Activated CD8-positive, alpha-beta memory T cell treated with anti-CD3 and anti-CD28 coated beads, Interleukin-2, amount 50 U/mL, for 48 hours (primary cell): ENCODE data around the gene NKTR.

Source experiments
- DNase-seq: peaks from one replicate; pipeline ENCODE4 v3.0.0-alpha.2; 2020

Gene NKTR

DNA sequence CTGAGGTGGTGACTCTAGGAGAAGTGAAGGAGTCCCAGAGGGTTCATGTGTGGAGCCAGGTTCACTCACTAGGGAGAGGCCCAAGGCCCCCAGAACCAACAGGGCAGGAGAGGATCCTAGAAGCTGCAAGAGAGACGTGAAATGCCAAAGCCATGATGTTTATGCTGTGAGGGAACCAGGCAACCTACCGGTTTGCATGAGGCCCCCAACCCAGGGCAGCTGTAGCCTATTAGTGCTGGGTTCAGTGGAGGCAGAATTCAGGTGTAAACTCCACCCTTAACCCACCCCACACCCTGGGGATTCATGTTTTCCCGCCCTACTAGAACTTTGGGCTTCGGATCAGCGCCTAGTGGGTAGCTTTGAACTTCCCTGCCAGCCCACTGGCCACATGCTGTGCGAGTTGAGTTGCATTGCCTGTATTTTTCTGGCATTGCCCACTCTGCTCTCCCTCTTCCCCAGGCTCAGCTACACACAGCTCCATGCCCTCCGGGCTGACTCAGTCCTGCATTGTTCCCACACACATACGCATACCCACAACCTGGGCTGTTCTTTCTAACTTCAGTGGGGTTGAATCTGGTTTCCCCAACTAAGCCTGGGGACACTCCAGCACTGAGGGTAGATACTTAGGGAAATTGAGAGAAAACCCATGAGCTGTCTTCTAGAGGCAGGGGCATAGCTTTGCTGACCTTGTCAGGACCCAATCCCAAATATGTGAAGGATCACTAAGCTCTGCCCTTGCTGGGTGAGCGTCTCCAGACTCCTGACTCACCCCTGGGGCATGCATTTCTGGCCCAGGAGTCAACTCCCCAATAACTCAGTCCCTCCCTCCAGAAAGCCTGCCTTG lies 51.0 kb downstream of the NKTR start:
- no peak for DNase-seq

DNA sequence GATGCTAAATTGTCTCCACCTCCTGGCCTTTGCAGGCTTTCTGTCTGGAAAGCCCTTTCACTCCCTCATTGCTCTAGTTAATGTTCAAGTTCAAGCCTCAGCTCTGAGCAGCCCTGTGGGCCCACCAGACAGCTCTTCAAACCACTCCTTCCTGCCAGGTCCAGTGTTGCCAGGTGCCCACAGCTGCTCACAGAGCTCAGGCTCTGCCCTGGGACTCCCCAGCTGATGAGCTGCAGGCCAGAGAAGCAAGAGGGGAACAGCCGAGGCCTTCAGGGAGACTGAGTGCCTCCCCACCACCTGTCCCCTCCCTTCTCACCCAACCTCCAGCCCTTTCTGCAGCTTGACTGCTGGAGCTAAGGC lies 51.7 kb downstream of the NKTR start:
- no peak for DNase-seq

- no peak for DNase-seq
Measured at GRCh38 chr3:42652611-42653302, 52.3 kb downstream of the NKTR start.

DNA sequence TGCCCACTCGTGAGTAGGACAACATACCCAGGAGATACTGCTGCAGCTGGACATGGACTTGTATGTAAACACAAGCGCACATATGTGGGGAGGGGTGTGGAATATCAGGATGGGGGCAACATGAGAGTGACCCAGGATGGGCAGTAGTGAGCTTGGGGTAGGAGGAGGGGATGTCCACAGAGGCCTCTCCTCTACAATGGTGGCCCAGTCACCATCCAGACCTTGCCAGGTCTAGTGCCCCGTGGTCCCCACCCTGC lies 52.7 kb downstream of the NKTR start:
- no peak for DNase-seq

GRCh38 chr3:42653560-42654330 lies 53.3 kb downstream of the NKTR start, which contains the start of gene ZBTB47:
TSS of gene ZBTB47 (plus strand) at chr3:42653697. CDS start at chr3:42658356, 4,659 bp downstream.
- peak; percentile 58 for DNase-seq

DNA sequence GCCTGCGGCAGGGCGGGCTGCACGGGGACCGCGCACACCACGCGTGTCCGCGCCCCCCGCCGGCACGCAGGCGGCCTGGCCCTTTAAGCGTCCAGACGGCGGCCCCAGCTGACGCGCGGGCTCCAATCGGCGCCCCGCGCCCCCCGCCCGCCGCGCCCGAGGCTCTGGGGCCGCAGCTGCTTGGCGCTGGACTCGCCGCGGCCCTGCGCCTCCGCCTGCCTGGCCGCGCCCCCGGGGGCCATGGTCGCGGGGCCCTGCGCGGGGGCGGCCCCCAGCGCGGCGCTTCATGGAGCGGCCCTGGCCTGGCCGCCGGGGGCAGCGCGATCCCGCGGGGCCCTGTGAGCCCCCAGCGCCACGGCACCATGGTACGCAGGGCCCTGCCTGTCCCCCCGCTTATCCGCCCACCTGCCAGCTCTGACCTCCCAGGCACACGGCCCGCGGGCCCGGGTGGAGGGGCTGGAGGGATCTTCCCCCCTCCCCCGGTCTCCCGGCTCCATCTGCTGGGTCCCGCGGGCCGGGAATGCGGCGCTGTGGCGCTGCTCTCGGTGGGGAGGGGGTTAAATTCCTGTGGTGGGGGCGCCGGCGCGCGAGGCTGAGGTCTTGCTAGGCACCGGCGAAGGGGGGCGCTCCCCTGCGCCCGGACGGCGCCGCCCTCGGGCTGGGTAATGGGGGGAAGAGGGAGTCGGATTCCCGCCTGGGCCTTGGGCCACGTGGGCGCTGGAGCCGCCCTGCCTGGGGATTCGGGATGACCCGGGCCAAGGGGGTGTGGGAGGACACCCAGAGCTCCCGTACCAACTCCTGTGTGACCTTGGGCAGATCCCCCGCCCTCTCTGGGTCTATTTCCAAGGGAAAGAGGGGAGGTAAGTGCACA lies 54.1 kb downstream of the NKTR start:
- peak; percentile 56 for DNase-seq

GRCh38 chr3:42655331-42655888 lies 54.9 kb downstream of the NKTR start:
- DNase-seq, result no peak

GRCh38 chr3:42655980-42656679 lies 55.6 kb downstream of the NKTR start:
- no peak for DNase-seq

DNA sequence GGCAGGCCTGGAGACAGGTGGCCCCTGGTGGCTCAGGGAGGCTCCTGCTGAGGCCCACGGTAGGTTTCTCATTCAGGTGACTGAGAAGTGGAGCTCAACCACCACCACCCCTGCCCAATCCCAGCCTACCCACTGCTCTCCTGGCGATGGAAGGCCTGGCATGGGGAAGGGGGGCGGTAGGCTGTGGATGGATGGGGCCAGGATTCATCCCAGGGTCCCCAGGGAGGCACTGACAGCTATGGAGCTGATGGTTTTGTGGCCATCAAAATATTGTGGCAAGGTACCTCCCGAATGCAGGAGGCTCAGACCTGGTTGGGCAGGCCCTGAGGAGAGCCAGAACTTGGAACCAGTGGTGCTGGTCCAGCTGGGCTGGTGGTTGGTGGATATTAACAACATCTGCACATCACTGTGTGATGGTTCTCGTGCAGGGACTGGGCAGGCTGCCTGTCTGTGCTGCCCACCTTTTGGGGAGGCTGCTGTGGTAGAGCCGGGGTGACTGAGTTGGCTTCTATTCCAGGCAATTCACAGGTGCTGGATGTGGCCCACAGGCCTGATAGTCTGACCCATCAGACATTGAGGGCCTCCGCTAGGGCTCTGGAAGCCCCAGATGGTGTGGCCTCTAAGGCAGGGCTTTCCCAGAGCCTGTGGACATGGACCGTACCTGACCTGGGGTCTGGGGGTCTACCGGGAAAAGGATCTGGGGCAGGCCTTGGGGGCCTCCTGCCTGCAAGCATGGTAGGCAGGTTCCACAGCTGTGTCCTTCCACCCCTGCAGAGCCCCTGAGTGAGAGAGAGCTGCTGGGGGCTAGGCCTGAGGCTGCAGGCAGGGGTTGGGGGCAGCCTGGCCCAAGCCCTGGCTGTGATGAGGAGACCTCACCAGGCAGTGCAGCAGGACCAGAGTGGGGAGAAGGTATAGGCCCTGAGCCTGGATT lies 56.5 kb downstream of the NKTR start:
- no peak for DNase-seq

- no peak for DNase-seq
Measured at GRCh38 chr3:42657675-42658074, 57.2 kb downstream of the NKTR start.

DNA sequence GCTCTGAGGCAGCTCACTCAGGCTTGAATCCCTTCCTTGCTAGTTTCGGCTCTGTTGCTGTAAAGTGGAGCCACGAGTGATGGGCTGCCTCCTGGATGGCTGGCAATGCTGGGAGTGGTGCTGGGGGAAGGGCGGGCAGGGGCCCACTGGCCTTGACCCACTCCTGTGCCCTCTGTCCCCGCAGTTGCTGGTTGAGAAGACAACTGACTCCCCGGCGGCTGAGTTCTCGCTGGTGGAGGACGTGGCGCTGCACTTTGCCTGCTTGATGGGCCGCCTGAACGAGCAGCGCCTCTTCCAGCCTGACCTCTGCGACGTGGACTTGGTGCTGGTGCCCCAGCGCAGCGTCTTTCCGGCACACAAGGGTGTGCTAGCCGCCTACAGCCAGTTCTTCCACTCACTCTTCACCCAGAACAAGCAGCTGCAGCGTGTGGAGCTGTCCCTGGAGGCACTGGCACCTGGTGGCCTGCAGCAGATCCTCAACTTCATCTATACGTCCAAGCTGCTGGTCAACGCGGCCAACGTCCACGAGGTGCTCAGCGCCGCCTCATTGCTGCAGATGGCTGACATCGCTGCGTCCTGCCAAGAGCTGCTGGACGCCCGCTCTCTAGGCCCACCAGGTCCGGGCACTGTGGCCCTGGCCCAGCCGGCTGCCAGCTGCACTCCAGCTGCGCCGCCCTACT lies 57.7 kb downstream of the NKTR start:
- DNase-seq, result no peak

DNA sequence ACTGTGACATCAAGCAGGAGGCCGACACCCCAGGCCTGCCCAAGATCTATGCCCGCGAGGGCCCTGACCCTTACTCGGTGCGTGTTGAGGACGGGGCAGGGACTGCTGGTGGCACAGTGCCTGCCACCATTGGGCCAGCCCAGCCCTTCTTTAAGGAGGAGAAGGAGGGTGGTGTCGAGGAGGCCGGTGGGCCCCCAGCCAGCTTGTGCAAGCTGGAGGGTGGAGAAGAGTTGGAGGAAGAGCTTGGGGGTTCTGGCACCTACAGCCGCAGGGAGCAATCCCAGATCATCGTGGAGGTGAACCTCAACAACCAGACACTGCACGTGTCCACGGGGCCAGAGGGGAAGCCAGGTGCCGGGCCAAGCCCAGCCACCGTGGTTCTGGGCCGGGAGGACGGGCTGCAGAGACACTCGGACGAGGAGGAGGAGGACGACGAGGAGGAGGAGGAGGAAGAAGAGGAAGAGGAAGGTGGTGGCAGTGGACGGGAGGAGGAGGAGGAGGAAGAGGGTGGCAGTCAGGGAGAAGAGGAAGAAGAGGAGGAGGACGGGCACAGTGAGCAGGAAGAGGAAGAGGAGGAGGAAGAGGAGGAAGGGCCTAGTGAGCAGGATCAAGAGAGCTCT lies 58.4 kb downstream of the NKTR start:
- no peak for DNase-seq

GRCh38 chr3:42659451-42660130 lies 59.1 kb downstream of the NKTR start:
- no peak for DNase-seq

- no peak for DNase-seq
Measured at GRCh38 chr3:42660131-42660715, 59.7 kb downstream of the NKTR start.

- peak; percentile 48 for DNase-seq
Measured at GRCh38 chr3:42660898-42661297, 60.4 kb downstream of the NKTR start.

- DNase-seq, result peak; percentile 47
Measured at GRCh38 chr3:42661593-42662022, 61.1 kb downstream of the NKTR start.

- DNase-seq, result peak; percentile 42
Measured at GRCh38 chr3:42662037-42662812, 61.7 kb downstream of the NKTR start.
